Right lobe of liver (tissue), 6 donors: ENCODE data around the gene TMSB10. TPM values are rescaled to one million over a fixed set of nuclear protein-coding genes. Genes with fewer than 3 reads are reported as not detected.
A peak's percentile ranks its signal among the peaks of the same experiment; 100 is the strongest.

ENCODE experiments used
- ATAC-seq, 4 donors: fragments of 200-7000 bp; cut with Tn5 transposase; one replicate each; pipeline ENCODE4 v1.9.1; 2020; ENCODE audit warnings: mild to moderate bottlenecking in 4 of 4, moderate library complexity in 4 of 4
- DNase-seq, 3 donors: peaks; one replicate each; pipeline ENCODE4 v3.0.0-alpha.2; 2020
- H3K27ac ChIP-seq, 3 donors: fragments of 200-600 bp; one replicate each; pipeline ENCODE4 v1.8.0; 2022
- H3K27me3 ChIP-seq, 2 donors: fragments of 200-600 bp; one replicate each; pipeline ENCODE4 v1.8.0; 2022
- H3K36me3 ChIP-seq, 4 donors: fragments of 200-600 bp; sonication (generic) in 1 of 4; one replicate each; pipeline versions ENCODE4 v1.5.1 to v1.8.0; 2017 to 2022; ENCODE audit warnings: control low read depth in 1 of 4
- H3K4me1 ChIP-seq, 4 donors: fragments of 200-600 bp; sonication (generic) in 1 of 4; one replicate each; pipeline versions ENCODE4 v1.5.1 to v1.8.0; 2017 to 2022; ENCODE audit warnings: control low read depth in 1 of 4
- H3K4me3 ChIP-seq, 3 donors: fragments of 200-600 bp; one replicate each; pipeline ENCODE4 v1.8.0; 2022
- H3K9me3 ChIP-seq, 4 donors: fragments of 200-600 bp; sonication (generic) in 1 of 4; one replicate each; pipeline versions ENCODE4 v1.5.1 to v1.8.0; 2017 to 2022; ENCODE audit warnings: control low read depth in 1 of 4
- POLR2A ChIP-seq: fragments of 450-650 bp; IDR thresholded peaks from one replicate; pipeline ENCODE4 v1.6.1; 2017; ENCODE audit warnings: antibody characterized with exemption, mild to moderate bottlenecking
- WGBS: methylation state at CpG from one replicate; pipeline ENCODE4 v1.1.6; 2018; ENCODE audit warnings: low coverage, low lambda C conversion rate; ENCODE audit not compliant: insufficient coverage; ENCODE audit errors: missing lambda C conversion rate; 5-methylcytosine and 5-hydroxymethylcytosine counted together
- intact Hi-C, 2 donors: fragments of 100-400 bp; cut with DNase I; formaldehyde crosslinking; loops; one replicate each; pipeline versions ENCODE4 v1.11.2 to v1.14.1; 2022
- long read RNA-seq: library from polyadenylated mRNA; unstranded; transcript quantifications from one replicate; pipeline ENCODE4 v2.0.0, GENCODE V29; 2019
- total RNA-seq, 6 experiments: library from RNA; depleted of rRNA in 2 of 6; stranded (reverse); fragments of >200 nt in 2 of 6; fragmentation: NEBNext Ultra II Directional in 3 of 6; extraction: Animal tissue kit (Norgen Biotek cat#: 25700) in 3 of 6; gene quantifications; one replicate each; pipeline versions ENCODE4 v1.1.0 to v1.2.4, GENCODE V29; 2016 to 2023
- TF ChIP-seq, protein P1 (sequence below), 4 donors: fragments of 200-600 bp in 3 of 4; fragments of 450-650 bp in 1 of 4; IDR thresholded peaks; one replicate each; pipeline versions ENCODE4 v1.5.1 to v1.8.0; 2016 to 2022; ENCODE audit warnings: antibody characterized with exemption in 4 of 4, mild to moderate bottlenecking in 2 of 4
- donor health status: DM: no; HTN: yes; CAD: no.
- donor health status: DM: no; HTN: no; CAD: no.
- donor health status: DM: no; HTN: no; CAD: no.
- donor health status: DM: no; HTN: yes; CAD: no.
- donor health status: DM: no; HTN: yes; CAD: no.

TMSB10 gene
- 100 to 1,000 TPM in 5 of 6 experiments, 10 to 100 TPM in 1; 77.3 to 814 (median 270) TPM for total RNA-seq
- long read RNA-seq, transcript TMSB10-201 (3 exons, 496 nt), result major isoform, 150 of 164 reads
- long read RNA-seq, partial matches to known transcripts, result 13 of 164 reads
- long read RNA-seq, other reads (novel, unspliced or antisense), result 1 of 164 reads

DNA sequence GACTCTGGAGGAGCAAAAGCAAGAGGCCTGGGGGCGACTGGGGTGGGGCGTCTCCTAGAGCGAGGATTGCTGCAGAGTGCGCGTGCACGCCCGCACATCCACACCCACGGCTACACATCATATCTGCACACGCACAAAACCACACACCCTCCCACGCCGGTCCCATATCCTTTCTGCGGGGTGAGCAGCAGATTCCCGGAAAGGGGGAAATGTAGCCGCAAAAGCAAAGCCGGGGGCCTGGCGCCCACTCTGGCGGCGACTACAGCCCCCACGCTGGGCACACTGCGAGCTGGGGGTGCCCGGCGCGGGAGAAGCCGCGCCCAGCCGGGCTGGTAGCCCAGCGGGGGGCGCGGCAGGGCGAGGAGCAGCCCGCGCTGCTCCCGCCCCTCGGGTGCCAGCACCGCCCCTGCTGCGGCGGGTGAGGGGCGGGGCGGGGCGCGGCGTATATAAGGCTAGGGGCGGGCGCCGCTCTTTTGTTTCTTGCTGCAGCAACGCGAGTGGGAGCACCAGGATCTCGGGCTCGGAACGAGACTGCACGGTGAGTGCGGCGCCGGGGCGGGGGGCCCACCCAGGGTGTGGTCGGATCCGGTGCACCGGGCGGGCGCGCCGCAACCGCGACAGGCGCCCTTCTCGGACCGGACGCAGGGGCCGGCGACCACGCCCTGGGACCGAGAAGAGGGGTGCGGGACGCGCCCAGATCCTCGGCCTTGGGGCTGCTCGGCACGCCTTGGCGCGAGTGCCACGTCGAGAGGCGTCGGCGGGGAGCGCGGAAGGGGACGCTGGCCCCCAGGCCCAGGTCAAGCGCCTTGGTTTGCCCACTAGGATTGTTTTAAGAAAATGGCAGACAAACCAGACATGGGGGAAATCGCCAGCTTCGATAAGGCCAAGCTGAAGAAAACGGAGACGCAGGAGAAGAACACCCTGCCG is at the start of gene TMSB10:
TSS of gene TMSB10 (plus strand) at position 476 of the 927 bp plus-strand sequence.
- 0% methylated on average over 17 of the region's 94 CpGs for WGBS
- no peaks in the 10 kb centered on the region for H3K27me3 ChIP-seq
- peak within 1 kb of the TSS; percentile 79 to 99 (median 82) for H3K27ac ChIP-seq
- ATAC-seq, result peak; percentile 87 to 95 (median 92)
- intact Hi-C loops, result no loop called here
- H3K4me3 ChIP-seq, result peak within 1 kb of the TSS; percentile 81 to 97 (median 95)
- no peaks in the 10 kb centered on the region for H3K36me3 ChIP-seq
- no peaks in the 10 kb centered on the region for H3K4me1 ChIP-seq
- TF ChIP-seq POLR2A, result peak; percentile 98
- TF ChIP-seq, protein P1, sequence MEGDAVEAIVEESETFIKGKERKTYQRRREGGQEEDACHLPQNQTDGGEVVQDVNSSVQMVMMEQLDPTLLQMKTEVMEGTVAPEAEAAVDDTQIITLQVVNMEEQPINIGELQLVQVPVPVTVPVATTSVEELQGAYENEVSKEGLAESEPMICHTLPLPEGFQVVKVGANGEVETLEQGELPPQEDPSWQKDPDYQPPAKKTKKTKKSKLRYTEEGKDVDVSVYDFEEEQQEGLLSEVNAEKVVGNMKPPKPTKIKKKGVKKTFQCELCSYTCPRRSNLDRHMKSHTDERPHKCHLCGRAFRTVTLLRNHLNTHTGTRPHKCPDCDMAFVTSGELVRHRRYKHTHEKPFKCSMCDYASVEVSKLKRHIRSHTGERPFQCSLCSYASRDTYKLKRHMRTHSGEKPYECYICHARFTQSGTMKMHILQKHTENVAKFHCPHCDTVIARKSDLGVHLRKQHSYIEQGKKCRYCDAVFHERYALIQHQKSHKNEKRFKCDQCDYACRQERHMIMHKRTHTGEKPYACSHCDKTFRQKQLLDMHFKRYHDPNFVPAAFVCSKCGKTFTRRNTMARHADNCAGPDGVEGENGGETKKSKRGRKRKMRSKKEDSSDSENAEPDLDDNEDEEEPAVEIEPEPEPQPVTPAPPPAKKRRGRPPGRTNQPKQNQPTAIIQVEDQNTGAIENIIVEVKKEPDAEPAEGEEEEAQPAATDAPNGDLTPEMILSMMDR (IDR thresholded peaks at IDR 0.05), result peak in 3 of 4 donors; percentile 7 to 22 (median 16)
- H3K9me3 ChIP-seq, result no peaks in the 10 kb centered on the region
- peak; percentile 90 to 92 (median 90) for DNase-seq

DNA sequence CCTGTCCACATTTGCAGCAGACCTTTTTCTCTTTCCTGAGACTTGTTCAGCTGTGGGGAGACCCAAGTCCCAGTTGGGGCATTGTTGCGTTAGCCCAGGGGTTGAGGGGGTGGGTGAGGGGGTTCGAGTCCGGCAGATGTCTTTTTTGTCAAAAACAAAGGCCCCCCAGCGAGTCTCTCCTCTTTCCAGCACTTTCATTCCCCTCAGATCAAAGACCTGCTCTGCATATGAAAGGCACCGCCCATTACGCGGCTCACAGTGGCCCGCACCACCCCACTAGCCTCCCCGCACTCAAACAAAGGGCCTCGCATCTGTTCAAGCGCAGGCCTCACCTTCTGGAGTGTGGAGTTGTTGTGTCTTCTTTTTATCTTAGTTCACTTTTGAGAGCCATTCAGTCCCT is 49.7 kb upstream of the TMSB10 start:
- DNase-seq, result peak in 1 of 3 donors; percentile 18
- intact Hi-C loops, result no loop called here
- Histone ChIP-seq H3K4me1 (no peaks in the 10 kb centered on the region), H3K27me3 (no peaks in the 10 kb centered on the region), H3K4me3 (no peak overlapping the region), H3K27ac (no peak overlapping the region), H3K36me3 (no peaks in the 10 kb centered on the region), H3K9me3 (no peaks in the 10 kb centered on the region)
- no peak for TF ChIP-seq POLR2A
- TF ChIP-seq, protein P1 (IDR thresholded peaks at IDR 0.05), result no peak
- WGBS, result 59% methylated on average over 11 of the region's 11 CpGs
- no peak for ATAC-seq

DNA sequence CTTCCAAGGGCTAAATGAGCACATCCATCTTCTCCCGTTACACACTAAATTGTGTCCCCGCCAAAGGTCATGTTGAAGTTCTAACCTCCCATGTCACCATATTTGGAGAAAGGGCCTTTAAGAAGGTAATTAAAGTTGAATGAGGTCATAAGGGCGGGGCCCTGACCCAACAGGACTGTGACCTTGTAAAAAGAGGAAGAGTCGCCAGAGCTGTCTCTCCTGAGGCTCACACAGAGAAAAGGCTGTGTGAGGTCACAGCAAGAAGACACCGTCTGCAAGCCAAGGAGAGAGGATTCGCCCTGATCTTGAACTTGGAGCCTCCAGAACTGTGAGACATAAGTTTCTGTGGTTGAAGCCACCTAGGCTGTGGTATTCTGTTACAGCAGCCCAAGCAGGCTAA is 48.7 kb upstream of the TMSB10 start:
- Histone ChIP-seq H3K4me3 (no peak overlapping the region), H3K27ac (no peak overlapping the region), H3K36me3 (no peaks in the 10 kb centered on the region), H3K4me1 (no peaks in the 10 kb centered on the region), H3K27me3 (no peaks in the 10 kb centered on the region), H3K9me3 (no peaks in the 10 kb centered on the region)
- 56% methylated on average over 5 of the region's 6 CpGs for WGBS
- TF ChIP-seq, protein P1 (IDR thresholded peaks at IDR 0.05), result no peak
- no peak for TF ChIP-seq POLR2A
- DNase-seq (no peak), ATAC-seq (peak in 1 of 4 donors; percentile 14)
- intact Hi-C loops, result no loop called here

DNA sequence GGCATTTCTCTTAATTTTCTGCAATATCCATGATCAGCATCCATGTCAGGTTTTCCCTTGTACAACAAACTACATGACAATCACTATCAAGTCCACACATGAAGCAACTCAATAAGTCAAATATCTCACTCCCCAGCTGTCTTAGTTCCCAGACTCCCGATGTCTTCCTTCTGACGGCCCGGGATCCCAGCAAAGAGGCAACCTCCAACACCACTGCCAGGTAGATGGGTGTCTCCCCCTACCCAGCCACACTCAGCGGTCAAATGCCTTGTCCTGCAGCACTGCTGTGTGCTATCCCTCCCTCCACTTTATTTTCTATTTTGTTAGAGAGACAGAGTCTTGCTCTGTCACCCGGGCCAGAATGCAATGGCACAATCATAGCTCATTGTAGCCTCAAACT is 47.9 kb upstream of the TMSB10 start:
- Histone ChIP-seq H3K36me3 (no peaks in the 10 kb centered on the region), H3K4me1 (no peaks in the 10 kb centered on the region), H3K27me3 (no peaks in the 10 kb centered on the region), H3K4me3 (no peak overlapping the region), H3K9me3 (no peaks in the 10 kb centered on the region), H3K27ac (no peak overlapping the region)
- ATAC-seq (no peak), DNase-seq (peak in 1 of 3 donors; percentile 17)
- TF ChIP-seq, protein P1 (IDR thresholded peaks at IDR 0.05), result no peak
- no peak for TF ChIP-seq POLR2A
- intact Hi-C loops, result no loop called here
- WGBS, result 82% methylated on average over 5 of the region's 5 CpGs
